Pancreas (tissue), 10 donors: ENCODE measurements around the gene DLG1. TPM values are rescaled to one million over a fixed set of nuclear protein-coding genes. Genes with fewer than 3 reads are reported as not detected.
"Not testable (repeated sequence)": the region's sequence is repeated elsewhere in the genome, so short reads cannot be mapped to it uniquely, and the experiment has no call there.

Experiments used
- ATAC-seq, 4 donors: fragments of 200-7000 bp; cut with Tn5 transposase; one replicate each; pipeline versions ENCODE4 v1.8.0 to v1.9.1; 2020; ENCODE audit warnings: mild to moderate bottlenecking in 4 of 4, moderate library complexity in 4 of 4
- DNase-seq, 6 donors: peaks; one replicate each; pipeline ENCODE4 v3.0.0-alpha.2; 2020
- FAIRE-seq: peaks from 2 replicates; lab custom pipeline; 2012; peaks lifted over from hg19 to GRCh38; lab: Jason Lieb, UNC
- H3K27ac ChIP-seq, 4 donors: fragments of 200-600 bp; sonication (generic); 1 replicate in 3 of 4; 2 replicates in 1 of 4; pipeline versions ENCODE4 v1.5.0 to v1.8.0; 2020
- H3K27me3 ChIP-seq, 4 donors: fragments of 200-600 bp; one replicate each; pipeline ENCODE4 v1.8.0; 2021
- H3K36me3 ChIP-seq, 3 donors: fragments of 200-600 bp; sonication (generic) in 1 of 3; one replicate each; pipeline versions ENCODE4 v1.5.0 to v1.8.0; 2020 to 2021
- H3K4me1 ChIP-seq, 3 donors: fragments of 200-600 bp; one replicate each; pipeline ENCODE4 v1.8.0; 2021
- H3K4me3 ChIP-seq, 4 donors: fragments of 200-600 bp; sonication (generic) in 2 of 4; one replicate each; pipeline versions ENCODE4 v1.5.0 to v1.8.0; 2020 to 2021
- H3K9me3 ChIP-seq, 4 donors: fragments of 200-600 bp; one replicate each; pipeline ENCODE4 v1.8.0; 2021
- WGBS, 2 donors: extraction: QIAGEN DNeasy Blood & Tissue Kit; methylation state at CpG; one replicate each; pipeline ENCODE4 v1.1.7; 2013; 5-methylcytosine and 5-hydroxymethylcytosine counted together
- intact Hi-C, 3 donors: fragments of 100-400 bp; cut with DNase I; formaldehyde crosslinking; loops; one replicate each; pipeline versions ENCODE4 v1.11.1 to v1.14.2; 2022
- polyA plus RNA-seq, 2 donors: library from polyadenylated mRNA; stranded (reverse); fragments of 200-250 nt; gene quantifications; one replicate each; pipeline ENCODE4 v1.2.3, GENCODE V29; 2013
- total RNA-seq, 6 donors: library from RNA; stranded (reverse); fragmentation: NEBNext Ultra II Directional in 4 of 6; extraction: Animal tissue kit (Norgen Biotek cat#: 25700) in 4 of 6; gene quantifications; one replicate each; pipeline versions ENCODE4 v1.2.1 to v1.2.4, GENCODE V29; 2021 to 2023
- TF ChIP-seq, protein P1 (sequence below), 4 donors: fragments of 200-600 bp; sonication (generic) in 3 of 4; IDR thresholded peaks; one replicate each; pipeline versions ENCODE4 v1.5.0 to v1.8.0; 2021; ENCODE audit warnings: antibody characterized with exemption in 4 of 4
- donor health status: healthy with polysubstance abuse.
- donor health status: DM: no; HTN: no; CAD: no; lungs with moderate emphysema.
- donor health status: DM: no; HTN: no; CAD: no.
- donor health status: control.
- donor health status: control.
- donor health status: Bipolar disorder and iron deficiency.
- donor health status: DM: yes; HTN: yes; CAD: no.
- donor health status: DM: no; HTN: no; CAD: no.
- donor health status: DM: no; HTN: no; CAD: no.
- donor health status: DM: yes; HTN: yes; CAD: no.

DLG1 gene
- total and polyA plus RNA-seq, 8 donors, result 15.9 to 47.9 (median 28.6) TPM

DNA sequence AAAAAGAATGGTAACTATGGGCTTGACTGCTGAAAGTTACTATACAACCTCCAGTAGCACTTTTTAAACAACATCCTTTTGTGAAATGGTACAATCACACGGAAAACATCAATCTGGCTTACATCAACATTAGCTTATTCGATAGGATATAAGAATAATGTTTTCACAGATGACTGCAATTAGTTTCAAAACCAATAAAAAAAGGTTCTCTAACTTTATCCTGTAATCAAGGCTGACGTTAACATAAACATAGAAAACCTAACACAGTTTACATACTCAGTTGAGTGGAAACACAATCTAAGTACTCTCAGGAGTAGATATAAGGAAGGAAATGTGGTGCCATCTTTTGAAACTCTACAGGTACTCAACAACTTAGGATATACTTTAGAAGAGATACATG lies 102.2 kb downstream of the DLG1 start:
- intact Hi-C loops, result no loop called here
- ATAC-seq, result no peak
- 71 to 78% methylated on average over 3 of the region's 3 CpGs for WGBS, 2 donors
- no peak overlapping the region for H3K4me3 ChIP-seq
- H3K27me3 ChIP-seq, result no peaks in the 10 kb centered on the region
- H3K27ac ChIP-seq, result no peak overlapping the region
- no peaks in the 10 kb centered on the region for H3K4me1 ChIP-seq
- DNase-seq, result no peak
- no peaks in the 10 kb centered on the region for H3K36me3 ChIP-seq
- no peaks in the 10 kb centered on the region for H3K9me3 ChIP-seq
- TF ChIP-seq, protein P1, sequence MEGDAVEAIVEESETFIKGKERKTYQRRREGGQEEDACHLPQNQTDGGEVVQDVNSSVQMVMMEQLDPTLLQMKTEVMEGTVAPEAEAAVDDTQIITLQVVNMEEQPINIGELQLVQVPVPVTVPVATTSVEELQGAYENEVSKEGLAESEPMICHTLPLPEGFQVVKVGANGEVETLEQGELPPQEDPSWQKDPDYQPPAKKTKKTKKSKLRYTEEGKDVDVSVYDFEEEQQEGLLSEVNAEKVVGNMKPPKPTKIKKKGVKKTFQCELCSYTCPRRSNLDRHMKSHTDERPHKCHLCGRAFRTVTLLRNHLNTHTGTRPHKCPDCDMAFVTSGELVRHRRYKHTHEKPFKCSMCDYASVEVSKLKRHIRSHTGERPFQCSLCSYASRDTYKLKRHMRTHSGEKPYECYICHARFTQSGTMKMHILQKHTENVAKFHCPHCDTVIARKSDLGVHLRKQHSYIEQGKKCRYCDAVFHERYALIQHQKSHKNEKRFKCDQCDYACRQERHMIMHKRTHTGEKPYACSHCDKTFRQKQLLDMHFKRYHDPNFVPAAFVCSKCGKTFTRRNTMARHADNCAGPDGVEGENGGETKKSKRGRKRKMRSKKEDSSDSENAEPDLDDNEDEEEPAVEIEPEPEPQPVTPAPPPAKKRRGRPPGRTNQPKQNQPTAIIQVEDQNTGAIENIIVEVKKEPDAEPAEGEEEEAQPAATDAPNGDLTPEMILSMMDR (IDR thresholded peaks at IDR 0.05), result no peak
- no peak for FAIRE-seq

DNA sequence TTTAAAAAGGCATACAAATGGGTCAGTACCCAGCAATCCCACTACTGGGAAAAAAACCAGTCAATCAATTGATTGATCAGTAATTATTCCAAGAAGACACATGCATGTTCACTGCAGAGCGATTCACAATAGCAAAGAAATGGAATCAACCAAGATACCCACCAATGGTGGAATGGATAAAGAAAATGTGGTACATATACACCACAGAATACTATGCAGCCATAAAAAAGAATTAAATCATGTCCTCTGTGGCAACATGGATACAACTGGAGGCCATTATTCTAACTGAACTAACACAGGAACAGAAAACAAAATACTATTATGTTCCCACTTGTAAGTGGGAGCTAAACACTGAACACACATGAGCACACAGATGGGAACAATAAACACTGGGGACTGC lies 103.1 kb downstream of the DLG1 start:
- Histone ChIP-seq H3K27me3 (no peaks in the 10 kb centered on the region), H3K4me3 (no peak overlapping the region), H3K36me3 (no peaks in the 10 kb centered on the region), H3K4me1 (no peaks in the 10 kb centered on the region), H3K9me3 (no peaks in the 10 kb centered on the region), H3K27ac (no peak overlapping the region)
- TF ChIP-seq, protein P1 (IDR thresholded peaks at IDR 0.05), result no peak
- DNase-seq (no peak), FAIRE-seq (no peak), ATAC-seq (no peak)
- intact Hi-C loops, result no loop called here
- 100% methylated on average over 1 of the region's 1 CpG for WGBS, 2 donors

DNA sequence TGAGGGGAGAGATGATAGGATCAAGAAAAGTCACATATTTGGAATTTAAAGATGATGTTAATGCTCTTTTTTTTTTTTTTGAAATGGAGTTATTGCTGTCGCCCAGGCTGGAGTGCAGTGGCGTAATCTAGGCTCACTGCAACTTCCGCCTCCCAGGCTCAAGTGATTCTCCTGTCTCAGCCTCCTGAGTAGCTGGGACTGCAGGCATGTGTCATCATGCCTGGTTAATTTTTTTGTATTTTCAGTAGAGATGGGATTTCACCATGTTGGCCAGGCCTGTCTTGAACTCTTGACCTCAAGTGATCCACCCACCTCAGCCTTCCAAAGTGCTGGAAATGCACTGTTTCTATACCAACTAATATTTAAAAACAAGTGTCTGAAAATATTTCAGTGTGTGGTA lies 104.7 kb downstream of the DLG1 start:
- DNase-seq, FAIRE-seq, H3K4me3 ChIP-seq, ATAC-seq, H3K27ac ChIP-seq, H3K27me3 ChIP-seq, H3K4me1 ChIP-seq, H3K9me3 ChIP-seq, intact Hi-C loops, H3K36me3 ChIP-seq: not testable (repeated sequence)
- WGBS, 2 donors, result 96 to 99% methylated on average over 3 of the region's 3 CpGs

DNA sequence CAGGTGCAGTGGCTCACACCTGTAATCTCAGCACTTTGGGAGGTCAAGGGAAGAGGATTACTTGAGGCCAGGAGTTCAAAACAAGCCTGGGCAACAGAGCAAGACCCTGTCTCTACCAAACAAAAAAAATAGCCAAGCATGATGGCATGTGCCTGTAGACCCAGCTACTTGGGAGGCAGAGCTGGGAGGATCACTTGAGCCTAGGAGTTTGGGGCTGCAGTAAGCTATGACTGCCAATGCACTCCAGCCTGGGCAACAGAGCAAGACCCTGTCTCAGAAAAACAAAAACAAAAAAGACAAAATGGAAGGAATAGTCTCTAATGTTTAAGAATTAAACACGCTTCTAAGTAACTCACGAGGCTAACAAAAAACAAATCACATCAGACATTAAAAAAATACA lies 106.5 kb downstream of the DLG1 start:
- 94 to 98% methylated on average over 2 of the region's 2 CpGs for WGBS, 2 donors
- intact Hi-C loops, result no loop called here

DNA sequence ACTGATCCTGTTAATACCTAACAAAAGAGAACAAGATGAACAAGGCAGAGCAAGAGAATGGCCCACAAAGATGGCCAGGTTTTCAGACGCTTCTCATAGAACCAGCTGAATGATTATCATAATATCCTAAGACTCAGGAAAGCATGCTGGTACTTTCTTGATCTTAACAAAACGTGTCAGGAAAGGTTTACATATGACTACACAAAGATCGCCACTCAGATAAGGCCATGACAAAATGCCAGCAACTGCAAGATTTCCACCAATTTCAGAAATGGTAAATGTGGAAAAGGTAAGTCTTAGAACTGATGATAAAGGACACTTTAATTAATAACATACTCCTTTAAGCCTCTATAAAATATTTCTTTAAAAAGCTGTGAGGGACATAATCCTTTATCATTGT lies 108.8 kb downstream of the DLG1 start:
- Histone ChIP-seq H3K36me3 (no peaks in the 10 kb centered on the region), H3K27me3 (no peaks in the 10 kb centered on the region), H3K4me3 (no peak overlapping the region), H3K9me3 (no peaks in the 10 kb centered on the region), H3K4me1 (no peaks in the 10 kb centered on the region), H3K27ac (no peak overlapping the region)
- 34 to 40% methylated on average over 3 of the region's 3 CpGs for WGBS, 2 donors
- FAIRE-seq, result no peak
- TF ChIP-seq, protein P1 (IDR thresholded peaks at IDR 0.05), result no peak
- no peak for DNase-seq
- intact Hi-C loops, result loop anchor here in 1 of 3 donors (10.0 kb wide), 1 partner anchor 195 kb away; no protein-coding TSS in a partner anchor
- no peak for ATAC-seq

More for the DNA sequence above, 106.5 kb downstream of the DLG1 start:
- Histone ChIP-seq H3K36me3 (no peaks in the 10 kb centered on the region), H3K27ac (no peak overlapping the region), H3K27me3 (no peaks in the 10 kb centered on the region), H3K9me3 (no peaks in the 10 kb centered on the region), H3K4me3 (no peak overlapping the region), H3K4me1 (no peaks in the 10 kb centered on the region)
- DNase-seq, result no peak
- TF ChIP-seq, protein P1 (IDR thresholded peaks at IDR 0.05), result no peak
- FAIRE-seq, result no peak
- no peak for ATAC-seq
